NB4 (cell line): ENCODE data around the gene SKIC3.
A peak's percentile ranks its signal among the peaks of the same experiment; 100 is the strongest.

Experiments used
- DNase-seq: peaks from one replicate; pipeline ENCODE4 v3.0.0; 2010; ENCODE audit warnings: low read depth
- H3K4me3 ChIP-seq: one replicate; pipeline ENCODE4 v1.5.1; 2011; ENCODE audit warnings: mild to moderate bottlenecking, low read depth, low read length, moderate library complexity
- CTCF ChIP-seq: IDR thresholded peaks from one replicate; pipeline ENCODE4 v1.5.1; 2012; ENCODE audit warnings: low read depth, low read length
- MAX ChIP-seq: IDR thresholded peaks from 2 replicates; pipeline ENCODE4 v1.6.1; 2011; ENCODE audit warnings: low read depth, low read length
- MYC ChIP-seq: IDR thresholded peaks from 2 replicates; pipeline ENCODE4 v1.6.1; 2011; ENCODE audit warnings: low read depth, low read length
- POLR2A ChIP-seq: IDR thresholded peaks from 2 replicates; pipeline ENCODE4 v1.6.1; 2011; ENCODE audit warnings: mild to moderate bottlenecking; ENCODE audit not compliant: insufficient read length; ENCODE audit errors: extremely low read depth

Gene SKIC3

GRCh38 chr5:95554647-95555548, at the start of gene SKIC3, which contains the start of gene ARSK:
Gene SKIC3, minus strand, starts transcription at chr5:95554977. Its CDS starts 7,827 bp downstream, at chr5:95547150.
Gene ARSK, plus strand, starts transcription at chr5:95555101. Its CDS starts 178 bp downstream, at chr5:95555279.
- TF ChIP-seq MYC (no peak; the same call in 1 of the 2 replicates), MAX (peak; percentile 97), CTCF (no peak), POLR2A (peak; percentile 64)
- DNase-seq: peak; percentile 98
- peak within 1 kb of the TSS; percentile 71 for H3K4me3 ChIP-seq

- no peak overlapping the region for H3K4me3 ChIP-seq
- TF ChIP-seq MAX (no peak), POLR2A (no peak), MYC (no peak), CTCF (no peak)
- no peak for DNase-seq
Measured at GRCh38 chr5:95600557-95600956, 45.8 kb upstream of the SKIC3 start.

GRCh38 chr5:95599252-95599651, 44.5 kb upstream of the SKIC3 start:
- DNase-seq: no peak
- no peak overlapping the region for H3K4me3 ChIP-seq
- TF ChIP-seq MYC (no peak), MAX (no peak), POLR2A (no peak), CTCF (no peak)

GRCh38 chr5:95595289-95595931, 40.6 kb upstream of the SKIC3 start:
- DNase-seq: no peak
- no peak for TF ChIP-seq MYC
- no peak for TF ChIP-seq MAX
- TF ChIP-seq POLR2A: no peak
- TF ChIP-seq CTCF: no peak
- no peak overlapping the region for H3K4me3 ChIP-seq

GRCh38 chr5:95591490-95591901, 36.7 kb upstream of the SKIC3 start:
- no peak overlapping the region for H3K4me3 ChIP-seq
- no peak for DNase-seq
- TF ChIP-seq MAX (no peak), CTCF (no peak), MYC (no peak), POLR2A (no peak)
